Body of pancreas (tissue), 4 donors: ENCODE data around the gene ERC2.

Source experiments
- CTCF ChIP-seq, 7 experiments: fragments of 450-650 bp in 4 of 7; fragments of 200-600 bp in 3 of 7; sonication (generic) in 3 of 7; IDR thresholded peaks; one replicate each; pipeline ENCODE4 v1.5.1; 2016 to 2019; ENCODE audit warnings: antibody characterized with exemption in 7 of 7
- POLR2A ChIP-seq, 3 donors: fragments of 450-650 bp; IDR thresholded peaks; one replicate each; pipeline ENCODE4 v1.6.1; 2016; ENCODE audit warnings: antibody characterized with exemption in 3 of 3, mild to moderate bottlenecking in 2 of 3

GRCh38 chr3:55654123-55654760 lies 814.0 kb downstream of the ERC2 start:
- no peak for TF ChIP-seq CTCF (IDR thresholded peaks at IDR 0.05)
- TF ChIP-seq POLR2A (IDR thresholded peaks at IDR 0.05), result no peak
